ENCODE results near the gene TDRD9. TPM values are rescaled to one million over a fixed set of nuclear protein-coding genes. Genes with fewer than 3 reads are reported as not detected.

TDRD9 gene
- total and polyA plus RNA-seq, 2 of the 4 experiments (the other 2 are of a cell fraction): 0.07 to 0.18 TPM

DNA sequence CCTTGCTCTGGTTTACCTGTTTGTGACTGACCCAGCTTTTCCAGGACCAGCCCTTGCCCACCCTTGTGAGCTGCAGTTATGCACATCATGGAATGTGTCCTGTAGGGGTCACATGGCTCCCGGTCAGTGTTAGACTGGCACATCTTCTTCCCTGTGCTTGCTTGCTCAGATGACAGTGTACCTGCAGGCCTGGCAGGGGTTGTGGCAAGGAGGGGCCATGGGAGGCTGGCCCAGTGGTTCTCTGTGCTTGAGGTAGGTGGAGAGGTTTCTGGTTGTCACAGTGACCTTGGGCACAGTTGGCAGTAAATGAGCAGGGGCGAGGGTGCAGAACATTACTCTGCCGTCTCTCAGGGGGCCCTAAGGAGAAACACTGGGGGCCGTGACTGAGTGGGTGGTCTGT lies 41.7 kb downstream of the TDRD9 start:
- Histone ChIP-seq H3K4me3 (ENCODE audit: insufficient read depth, low read depth, low read length) (no peak overlapping the region), H4K20me1 (ENCODE audit: insufficient read depth, low read length) (no peaks in the 10 kb centered on the region), H3K9me1 (ENCODE audit: insufficient read depth, low read length) (no peaks in the 10 kb centered on the region), H3K56ac (ENCODE audit: extremely low read depth, insufficient read depth, low read length) (no peak overlapping the region), H3K4ac (ENCODE audit: low read depth, low read length) (no peak overlapping the region), H3K14ac (replicated peaks; ENCODE audit: low read depth, low read length) (no peak overlapping the region), H3K18ac (ENCODE audit: low read depth, low read length) (no peak overlapping the region), H2BK20ac (ENCODE audit: low read depth, low read length) (no peak overlapping the region), H3K9me3 (ENCODE audit: control insufficient read depth, insufficient read depth, low read length) (no peaks in the 10 kb centered on the region), H4K8ac (ENCODE audit: low read depth in 2 of 2, low read length in 2 of 2) (no peak overlapping the region), H3K27ac (ENCODE audit: insufficient read depth, low read length) (no peak overlapping the region), H3K36me3 (ENCODE audit: control insufficient read depth, insufficient read depth, low read length) (no peaks in the 10 kb centered on the region), H2AK9ac (replicated peaks; ENCODE audit: low read depth, low read length, poor library complexity) (no peak overlapping the region), H3K79me1 (ENCODE audit: low read depth in 1 of 2, low read length in 2 of 2) (no peaks in the 10 kb centered on the region), H2BK5ac (ENCODE audit: low read depth, low read length, poor library complexity, severe bottlenecking) (no peak overlapping the region), H3K23ac (ENCODE audit: low read depth, low read length) (no peak overlapping the region), H4K5ac (ENCODE audit: low read depth, low read length) (no peak overlapping the region), H3K4me1 (ENCODE audit: control insufficient read depth, insufficient read depth, low read length) (no peaks in the 10 kb centered on the region), H4K91ac (ENCODE audit: insufficient read depth, low read depth, low read length) (no peak overlapping the region), H3K4me2 (ENCODE audit: low read depth, low read length) (no peak overlapping the region), H2AK5ac (ENCODE audit: low read depth, low read length) (no peak overlapping the region), H2AFZ (replicated peaks; ENCODE audit: low read length, poor library complexity) (no peak overlapping the region), H2BK15ac (ENCODE audit: low read depth, low read length) (no peak overlapping the region), H3K9ac (ENCODE audit: low read depth, low read length) (no peak overlapping the region), H3K27me3 (ENCODE audit: control insufficient read depth, insufficient read depth, low read length) (peaks cover 6% of the 10 kb centered on the region), H2BK120ac (ENCODE audit: low read depth, low read length) (no peak overlapping the region)
- TF ChIP-seq MAZ (IDR thresholded peaks at IDR 0.05; ENCODE audit: borderline replicate concordance, low read depth, low read length) (no peak), SMC3 (IDR thresholded peaks at IDR 0.05; ENCODE audit: low read depth, low read length) (no peak), NFE2L2 (IDR thresholded peaks at IDR 0.05; ENCODE audit: low read depth, low read length) (no peak), BHLHE40 (IDR thresholded peaks at IDR 0.05; ENCODE audit: low read depth, low read length) (no peak), MAFK (IDR thresholded peaks at IDR 0.05; ENCODE audit: low read depth, low read length) (no peak)
- BruUV-seq (replicated peaks): no TSS peak
- no CpG with 5 or more reads among the region's 4 CpGs for WGBS, 2 experiments (ENCODE audit: extremely low coverage in 2 of 2, insufficient read length in 1 of 2)
- in situ Hi-C loops (cut with MboI; ENCODE audit: low sequenced_read_pairs): no loop called here
- ATAC-seq (ENCODE audit: low read depth) (no peak), DNase-seq (no peak)
- intact Hi-C loops (cut with micrococcal nuclease): no loop called here
- dilution Hi-C loops (cut with HindIII; ENCODE audit: low sequenced_read_pairs, unreplicated experiment): no loop called here
- POLR2A ChIA-PET (ENCODE audit: unreplicated experiment): no interaction called here
- CTCF ChIA-PET: interaction anchor here (1.1 kb wide), 1 partner anchor 9 kb away, joined by 3 read pairs; no protein-coding TSS in a partner anchor

Data from IMR-90 (cell line).